ENCODE data around the gene GCK.

GCK gene

DNA sequence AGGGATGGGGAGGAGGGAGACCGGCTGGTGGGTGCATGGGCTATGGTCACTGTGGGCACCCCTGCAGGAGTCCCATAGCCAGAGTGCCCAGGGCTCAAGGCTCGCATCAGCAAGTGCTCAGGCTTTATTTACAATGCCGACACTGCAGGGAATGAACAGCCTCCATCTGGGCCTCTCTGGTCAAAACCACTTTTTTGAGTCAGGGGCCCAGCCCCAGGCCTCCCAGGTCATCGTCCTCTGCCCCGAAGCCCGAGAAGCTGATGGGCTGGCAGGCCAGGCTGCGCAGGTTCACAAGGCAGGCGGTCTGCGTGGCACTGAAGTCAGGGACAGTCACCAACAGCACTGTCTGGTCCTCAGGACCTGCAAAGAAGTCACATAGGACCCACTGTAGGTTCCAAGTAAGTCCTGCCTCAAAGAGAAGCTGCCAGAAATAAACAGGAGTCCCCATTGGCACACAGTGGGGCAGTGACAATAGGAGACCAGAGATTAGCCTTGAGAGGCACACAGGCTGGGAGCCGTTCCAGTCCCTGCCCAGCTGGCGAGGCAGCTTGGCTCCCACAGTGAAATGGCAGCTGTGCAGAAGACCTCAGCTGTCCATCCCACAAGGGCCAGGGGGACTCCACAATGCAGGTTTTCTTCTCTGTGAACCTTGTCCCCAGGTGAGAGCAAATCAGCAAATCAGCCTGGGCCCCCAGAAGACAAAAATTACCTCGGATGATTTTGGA lies 74.5 kb downstream of the GCK start:
- no peak for DNase-seq

DNA sequence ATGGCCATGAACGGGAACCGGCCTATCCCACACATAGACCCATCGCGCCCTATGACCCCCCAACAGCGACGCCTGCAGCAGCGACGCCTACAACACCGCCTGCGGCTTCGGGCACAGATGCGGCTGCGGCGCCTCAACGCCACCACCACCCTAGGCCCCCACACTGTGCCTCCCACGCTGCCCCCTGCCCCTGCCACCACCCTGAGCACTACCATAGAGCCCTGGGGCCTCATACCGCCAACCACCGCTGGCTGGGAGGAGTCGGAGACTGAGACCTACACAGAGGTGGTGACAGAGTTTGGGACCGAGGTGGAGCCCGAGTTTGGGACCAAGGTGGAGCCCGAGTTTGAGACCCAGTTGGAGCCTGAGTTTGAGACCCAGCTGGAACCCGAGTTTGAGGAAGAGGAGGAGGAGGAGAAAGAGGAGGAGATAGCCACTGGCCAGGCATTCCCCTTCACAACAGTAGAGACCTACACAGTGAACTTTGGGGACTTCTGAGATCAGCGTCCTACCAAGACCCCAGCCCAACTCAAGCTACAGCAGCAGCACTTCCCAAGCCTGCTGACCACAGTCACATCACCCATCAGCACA lies 75.4 kb downstream of the GCK start:
- no peak for DNase-seq

DNA sequence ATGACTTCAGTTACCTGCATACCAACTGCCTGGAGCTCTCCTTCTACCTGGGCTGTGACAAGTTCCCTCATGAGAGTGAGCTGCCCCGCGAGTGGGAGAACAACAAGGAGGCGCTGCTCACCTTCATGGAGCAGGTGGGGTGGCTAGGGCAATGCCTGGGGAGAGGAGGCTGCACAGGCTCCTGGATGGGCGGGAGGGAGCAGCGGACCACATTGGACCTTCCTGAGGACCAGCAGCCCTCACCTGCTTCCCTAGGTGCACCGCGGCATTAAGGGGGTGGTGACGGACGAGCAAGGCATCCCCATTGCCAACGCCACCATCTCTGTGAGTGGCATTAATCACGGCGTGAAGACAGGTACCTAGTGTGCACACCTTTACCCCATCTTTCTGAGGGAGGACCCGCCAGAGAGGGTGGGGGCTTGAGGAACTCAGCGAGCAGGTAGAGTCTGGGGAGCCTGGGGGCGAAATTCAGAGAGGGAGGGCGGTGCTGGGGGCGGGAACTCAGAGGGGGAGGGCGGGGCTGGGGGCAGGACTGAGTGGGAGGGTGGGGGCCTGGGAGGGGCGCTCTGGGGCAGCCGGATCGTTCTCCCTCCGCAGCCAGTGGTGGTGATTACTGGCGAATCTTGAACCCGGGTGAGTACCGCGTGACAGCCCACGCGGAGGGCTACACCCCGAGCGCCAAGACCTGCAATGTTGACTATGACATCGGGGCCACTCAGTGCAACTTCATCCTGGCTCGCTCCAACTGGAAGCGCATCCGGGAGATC lies 76.1 kb downstream of the GCK start:
- DNase-seq: no peak

DNA sequence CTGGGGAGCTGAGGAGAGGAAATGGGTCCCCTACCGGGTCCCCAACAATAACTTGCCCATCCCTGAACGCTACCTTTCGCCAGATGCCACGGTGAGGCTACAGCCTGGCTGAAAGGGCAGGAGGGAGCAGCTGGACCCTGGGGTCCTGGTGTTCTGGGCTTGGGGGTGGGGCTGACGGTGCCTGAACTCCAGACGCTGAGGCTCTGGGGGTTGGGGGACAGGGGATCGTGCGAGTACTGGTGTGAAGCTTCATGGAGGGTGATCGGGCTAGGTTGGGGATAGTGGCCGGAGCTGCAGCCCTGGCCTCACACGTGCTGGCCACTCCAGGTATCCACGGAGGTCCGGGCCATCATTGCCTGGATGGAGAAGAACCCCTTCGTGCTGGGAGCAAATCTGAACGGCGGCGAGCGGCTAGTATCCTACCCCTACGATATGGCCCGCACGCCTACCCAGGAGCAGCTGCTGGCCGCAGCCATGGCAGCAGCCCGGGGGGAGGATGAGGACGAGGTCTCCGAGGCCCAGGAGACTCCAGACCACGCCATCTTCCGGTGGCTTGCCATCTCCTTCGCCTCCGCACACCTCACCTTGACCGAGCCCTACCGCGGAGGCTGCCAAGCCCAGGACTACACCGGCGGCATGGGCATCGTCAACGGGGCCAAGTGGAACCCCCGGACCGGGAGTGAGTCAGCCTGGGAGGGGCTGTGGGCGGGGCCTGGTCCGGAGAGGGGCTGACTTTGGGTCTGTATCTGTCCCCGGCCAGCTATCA lies 76.8 kb downstream of the GCK start:
- DNase-seq: no peak

DNA sequence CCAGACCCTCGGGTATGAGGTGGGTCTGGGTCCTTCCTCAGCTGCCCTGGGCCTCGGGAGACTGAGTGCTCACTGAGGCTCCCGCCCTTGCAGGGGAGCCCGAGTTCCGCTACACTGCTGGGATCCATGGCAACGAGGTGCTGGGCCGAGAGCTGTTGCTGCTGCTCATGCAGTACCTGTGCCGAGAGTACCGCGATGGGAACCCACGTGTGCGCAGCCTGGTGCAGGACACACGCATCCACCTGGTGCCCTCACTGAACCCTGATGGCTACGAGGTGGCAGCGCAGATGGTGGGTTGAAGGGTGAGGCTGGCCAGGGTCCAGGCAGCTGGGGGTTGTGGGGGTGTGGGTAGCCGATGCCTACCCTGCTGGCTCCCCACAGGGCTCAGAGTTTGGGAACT lies 77.5 kb downstream of the GCK start:
- DNase-seq: no peak

DNA sequence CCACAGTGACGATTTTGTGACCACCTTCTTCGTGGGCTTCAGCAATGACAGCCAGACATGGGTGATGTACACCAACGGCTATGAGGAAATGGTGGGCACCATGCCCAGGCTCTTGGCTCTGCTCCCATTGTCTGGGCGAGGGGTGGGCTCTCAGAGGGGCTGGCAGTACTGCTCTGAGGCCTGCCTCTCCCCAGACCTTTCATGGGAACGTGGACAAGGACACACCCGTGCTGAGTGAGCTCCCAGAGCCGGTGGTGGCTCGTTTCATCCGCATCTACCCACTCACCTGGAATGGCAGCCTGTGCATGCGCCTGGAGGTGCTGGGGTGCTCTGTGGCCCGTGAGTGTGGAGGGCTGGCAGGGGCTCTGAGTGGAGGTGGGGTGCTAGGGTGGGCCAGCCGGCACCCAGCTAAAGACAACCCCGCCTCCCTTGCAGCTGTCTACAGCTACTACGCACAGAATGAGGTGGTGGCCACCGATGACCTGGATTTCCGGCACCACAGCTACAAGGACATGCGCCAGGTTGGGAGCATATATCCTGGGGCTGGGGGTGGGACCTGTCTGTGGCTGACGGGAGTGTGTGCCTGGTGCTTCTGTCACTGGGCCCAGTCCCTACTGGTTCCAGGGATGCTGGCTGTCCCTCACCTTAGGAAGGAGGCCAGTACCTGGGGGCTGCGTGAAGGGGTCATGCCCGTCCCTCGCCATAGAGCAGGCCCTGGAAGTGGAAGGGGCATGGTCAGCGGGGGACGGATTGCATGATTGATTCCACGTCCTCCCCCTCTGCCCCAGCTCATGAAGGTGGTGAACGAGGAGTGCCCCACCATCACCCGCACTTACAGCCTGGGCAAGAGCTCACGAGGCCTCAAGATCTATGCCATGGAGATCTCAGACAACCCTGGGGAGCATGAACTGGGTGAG lies 78.3 kb downstream of the GCK start:
- DNase-seq: no peak

DNA sequence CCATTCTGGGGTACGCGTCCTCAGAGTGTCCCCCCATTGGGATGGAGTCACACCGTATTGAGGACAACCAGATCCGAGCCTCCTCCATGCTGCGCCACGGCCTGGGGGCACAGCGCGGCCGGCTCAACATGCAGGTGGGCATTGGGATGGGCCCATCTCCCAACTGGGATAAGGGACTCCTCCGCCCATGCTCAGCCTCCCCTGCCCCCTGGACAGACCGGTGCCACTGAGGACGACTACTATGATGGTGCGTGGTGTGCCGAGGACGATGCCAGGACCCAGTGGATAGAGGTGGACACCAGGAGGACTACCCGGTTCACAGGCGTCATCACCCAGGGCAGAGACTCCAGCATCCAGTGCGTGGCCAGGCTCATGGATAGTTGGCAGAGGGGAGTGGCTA lies 79.2 kb downstream of the GCK start:
- DNase-seq: no peak

DNA sequence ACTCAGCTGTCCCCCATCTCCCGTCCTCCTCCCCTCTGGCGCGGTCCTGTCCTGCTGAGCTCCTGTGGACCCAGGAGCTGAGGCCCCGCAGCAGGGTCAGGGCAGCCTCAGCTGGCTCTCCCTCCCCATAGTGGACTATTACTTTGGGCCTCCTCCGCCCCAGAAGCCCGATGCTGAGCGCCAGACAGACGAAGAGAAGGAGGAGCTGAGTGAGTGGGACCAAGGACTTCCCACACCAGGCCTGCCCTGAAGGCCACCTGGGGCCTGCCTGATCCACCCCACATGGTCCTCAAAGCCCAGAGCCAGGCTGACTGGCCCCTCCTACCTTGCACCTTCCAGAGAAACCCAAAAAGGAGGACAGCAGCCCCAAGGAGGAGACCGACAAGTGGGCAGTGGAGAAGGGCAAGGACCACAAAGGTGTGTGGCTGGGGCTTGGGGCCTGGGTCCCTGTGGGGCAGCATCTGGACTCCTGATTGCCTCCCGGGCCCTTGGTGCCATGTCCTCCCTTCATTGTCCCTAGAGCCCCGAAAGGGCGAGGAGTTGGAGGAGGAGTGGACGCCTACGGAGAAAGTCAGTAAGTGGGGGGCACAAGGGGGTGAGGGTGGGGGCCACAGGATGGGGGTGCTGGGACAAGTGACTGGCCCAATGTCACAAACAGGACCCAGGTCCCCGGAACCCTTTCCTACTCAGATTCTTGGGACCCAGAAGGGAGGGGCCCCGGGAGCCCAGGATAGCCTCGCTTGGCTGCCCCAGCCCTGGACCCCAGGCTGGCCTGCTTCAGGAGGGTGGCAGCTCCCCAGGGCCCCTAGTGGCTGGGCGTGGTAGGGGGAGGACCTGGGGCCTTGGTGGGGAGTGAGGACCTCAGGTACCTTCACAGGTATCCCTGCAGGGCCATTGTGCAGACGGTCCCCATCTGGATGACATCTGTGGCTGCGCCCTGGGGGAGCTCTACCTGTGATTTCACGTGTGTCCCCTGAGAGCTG lies 80.2 kb downstream of the GCK start:
- DNase-seq: no peak

DNA sequence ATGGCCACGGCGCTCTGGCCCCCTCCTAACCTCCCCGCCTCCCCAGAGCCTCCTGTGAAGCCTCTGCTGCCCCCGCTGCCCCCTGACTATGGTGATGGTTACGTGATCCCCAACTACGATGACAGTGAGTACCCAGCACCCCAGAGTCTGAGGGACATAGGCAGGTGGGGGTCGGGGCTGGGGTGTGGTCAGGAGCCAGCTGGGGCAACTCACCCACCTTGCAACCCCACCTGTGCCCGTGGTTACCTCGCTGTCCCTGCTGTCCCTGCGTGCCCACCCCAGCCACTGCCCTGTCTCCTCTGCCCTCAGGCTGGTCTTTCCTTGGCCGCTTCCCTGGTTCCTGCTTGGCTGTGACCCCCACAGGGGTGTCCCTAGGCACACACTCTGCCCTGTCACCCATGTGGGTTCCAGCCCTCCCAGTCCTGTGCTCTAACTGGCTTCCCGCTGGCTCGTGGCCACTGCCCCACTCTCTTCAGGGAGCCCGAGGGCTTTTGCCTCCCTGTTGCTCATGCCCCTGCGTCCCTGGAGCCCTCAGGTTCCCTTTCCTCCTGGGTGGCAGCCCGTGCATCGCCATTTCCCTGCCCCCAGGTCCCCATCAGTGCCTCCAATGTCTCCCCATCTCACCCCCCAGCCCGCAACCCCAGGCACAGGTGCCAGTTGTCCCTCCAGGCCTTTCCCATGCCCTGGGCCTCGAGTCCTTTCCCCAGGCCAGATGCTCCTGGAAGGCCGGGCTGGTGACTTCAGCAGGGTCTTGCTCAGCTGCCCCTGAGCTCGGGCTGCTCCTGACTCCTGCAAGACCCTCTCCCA lies 81.1 kb downstream of the GCK start:
- DNase-seq: no peak

DNA sequence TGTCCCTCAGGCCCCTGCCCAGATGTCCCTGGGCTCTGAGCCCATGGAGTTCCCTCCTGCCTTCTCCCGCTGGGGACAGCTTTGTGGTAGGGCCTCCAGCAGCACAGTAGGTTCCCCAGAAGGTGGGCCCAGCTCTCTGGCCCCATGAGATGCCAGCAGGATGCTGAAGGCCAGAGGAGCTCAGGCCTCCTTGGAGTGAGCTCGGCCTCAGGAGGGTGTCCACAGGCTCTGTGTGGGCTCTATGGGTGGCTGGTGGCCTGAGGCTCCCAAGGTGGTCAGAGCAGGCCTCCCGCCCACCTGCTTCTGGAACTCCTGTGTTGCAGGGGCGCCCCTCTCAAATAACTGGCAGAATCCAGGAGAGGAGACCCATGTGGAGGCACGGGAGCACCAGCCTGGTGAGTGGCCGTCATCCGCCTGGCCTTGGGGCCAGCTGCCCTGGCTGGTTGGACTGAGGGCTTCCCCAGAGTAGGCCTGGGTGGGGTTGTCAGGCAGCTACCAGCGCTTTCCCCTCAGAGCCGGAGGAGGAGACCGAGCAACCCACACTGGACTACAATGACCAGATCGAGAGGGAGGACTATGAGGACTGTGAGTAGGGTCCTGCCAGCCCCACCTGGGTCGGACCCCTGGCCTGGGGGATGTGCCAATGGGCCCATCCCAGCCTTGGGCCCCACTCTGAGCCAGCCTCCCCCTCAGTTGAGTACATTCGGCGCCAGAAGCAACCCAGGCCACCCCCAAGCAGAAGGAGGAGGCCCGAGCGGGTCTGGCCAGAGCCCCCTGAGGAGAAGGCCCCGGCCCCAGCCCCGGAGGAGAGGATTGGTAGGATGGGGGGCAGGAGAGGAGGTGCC lies 81.9 kb downstream of the GCK start:
- no peak for DNase-seq

DNA sequence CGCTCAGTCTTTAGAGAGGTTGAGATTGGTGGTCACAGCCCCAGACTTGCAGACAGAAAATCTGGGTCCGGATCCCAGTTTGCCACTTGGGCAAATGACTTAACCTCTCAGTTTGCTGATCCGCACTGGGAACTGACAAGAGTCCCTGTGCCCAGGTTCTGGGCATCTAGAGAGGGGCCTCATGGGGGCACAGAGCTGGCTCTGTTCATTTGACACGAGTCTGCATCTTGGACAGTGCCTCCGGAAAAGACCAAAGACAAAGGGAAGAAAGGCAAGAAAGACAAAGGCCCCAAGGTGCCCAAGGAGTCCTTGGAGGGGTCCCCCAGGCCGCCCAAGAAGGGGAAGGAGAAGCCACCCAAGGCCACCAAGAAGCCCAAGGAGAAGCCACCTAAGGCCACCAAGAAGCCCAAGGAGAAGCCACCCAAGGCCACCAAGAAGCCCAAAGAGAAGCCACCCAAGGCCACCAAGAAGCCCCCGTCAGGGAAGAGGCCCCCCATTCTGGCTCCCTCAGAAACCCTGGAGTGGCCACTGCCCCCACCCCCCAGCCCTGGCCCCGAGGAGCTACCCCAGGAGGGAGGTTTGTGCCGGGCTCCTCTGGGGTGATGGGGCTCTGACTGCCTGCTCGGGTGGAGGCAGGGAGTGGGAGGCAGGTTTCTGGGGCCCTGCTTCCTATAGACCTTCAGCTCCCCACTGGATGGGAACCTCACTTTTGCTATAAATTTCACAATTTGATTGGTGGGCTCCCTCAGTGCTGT lies 82.8 kb downstream of the GCK start:
- no peak for DNase-seq

DNA sequence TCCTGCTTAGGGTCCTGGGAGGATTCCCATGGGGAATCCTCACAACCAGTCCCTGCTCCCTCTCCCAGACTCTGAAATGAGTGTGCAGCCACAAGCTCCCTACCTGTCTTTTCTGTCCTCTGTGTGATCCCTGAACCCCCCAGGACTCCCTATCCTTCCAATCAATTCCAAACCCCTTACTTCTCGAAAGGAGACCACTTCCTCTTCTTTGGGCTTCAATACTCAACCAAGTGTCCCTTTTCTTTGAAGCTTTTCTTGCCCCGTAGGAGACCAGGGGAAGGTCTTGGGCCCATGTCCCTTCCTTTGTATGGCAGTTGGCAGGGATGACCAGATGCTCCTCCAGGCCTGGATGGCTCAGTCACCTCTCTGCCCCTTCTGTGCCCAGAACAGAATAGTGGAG lies 83.4 kb downstream of the GCK start:
- DNase-seq: no peak

DNA sequence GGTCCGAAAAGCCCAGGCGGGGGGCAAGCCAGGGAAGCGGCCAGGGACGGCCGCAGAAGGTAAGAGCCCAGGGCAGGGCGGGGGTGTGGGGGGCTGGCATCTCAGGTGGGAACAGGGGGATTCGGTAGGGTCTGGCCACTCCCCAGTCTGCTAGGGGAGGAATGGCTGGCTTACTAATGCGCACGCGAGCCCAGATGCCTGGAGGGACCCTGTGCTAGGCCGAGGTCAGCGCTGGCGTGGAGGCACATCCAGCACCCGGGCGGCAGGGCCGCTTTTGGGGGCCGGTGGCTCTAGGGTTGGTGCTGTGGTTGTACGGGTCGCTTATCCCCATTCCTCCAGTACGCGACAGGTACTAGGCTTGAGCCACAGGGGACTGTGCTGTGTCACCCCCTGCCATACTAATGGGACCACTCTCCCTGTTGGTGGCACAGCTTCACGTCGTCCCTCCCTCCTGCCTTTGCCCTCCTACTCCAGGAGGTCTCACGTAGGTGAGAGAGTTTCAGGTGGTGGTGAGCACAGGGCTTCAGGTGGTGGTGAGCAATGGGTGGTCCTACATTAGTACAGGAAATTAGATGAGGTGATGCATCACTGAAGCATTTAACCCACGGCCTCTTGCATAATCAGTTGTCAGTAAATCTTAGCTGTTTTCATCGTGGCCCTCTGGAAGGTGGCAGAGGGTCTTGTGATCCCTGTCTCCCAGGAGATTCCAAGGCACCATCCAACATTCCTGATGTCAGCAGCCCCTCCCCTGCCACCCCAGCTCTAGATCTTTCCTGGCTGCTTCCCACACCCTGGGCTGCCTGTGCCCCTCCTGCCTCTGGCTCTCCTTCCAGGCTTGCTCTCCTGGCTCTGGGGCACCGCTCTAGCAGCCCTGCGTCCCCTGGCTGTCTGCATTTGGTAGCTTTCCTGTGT lies 84.1 kb downstream of the GCK start:
- DNase-seq: no peak

DNA sequence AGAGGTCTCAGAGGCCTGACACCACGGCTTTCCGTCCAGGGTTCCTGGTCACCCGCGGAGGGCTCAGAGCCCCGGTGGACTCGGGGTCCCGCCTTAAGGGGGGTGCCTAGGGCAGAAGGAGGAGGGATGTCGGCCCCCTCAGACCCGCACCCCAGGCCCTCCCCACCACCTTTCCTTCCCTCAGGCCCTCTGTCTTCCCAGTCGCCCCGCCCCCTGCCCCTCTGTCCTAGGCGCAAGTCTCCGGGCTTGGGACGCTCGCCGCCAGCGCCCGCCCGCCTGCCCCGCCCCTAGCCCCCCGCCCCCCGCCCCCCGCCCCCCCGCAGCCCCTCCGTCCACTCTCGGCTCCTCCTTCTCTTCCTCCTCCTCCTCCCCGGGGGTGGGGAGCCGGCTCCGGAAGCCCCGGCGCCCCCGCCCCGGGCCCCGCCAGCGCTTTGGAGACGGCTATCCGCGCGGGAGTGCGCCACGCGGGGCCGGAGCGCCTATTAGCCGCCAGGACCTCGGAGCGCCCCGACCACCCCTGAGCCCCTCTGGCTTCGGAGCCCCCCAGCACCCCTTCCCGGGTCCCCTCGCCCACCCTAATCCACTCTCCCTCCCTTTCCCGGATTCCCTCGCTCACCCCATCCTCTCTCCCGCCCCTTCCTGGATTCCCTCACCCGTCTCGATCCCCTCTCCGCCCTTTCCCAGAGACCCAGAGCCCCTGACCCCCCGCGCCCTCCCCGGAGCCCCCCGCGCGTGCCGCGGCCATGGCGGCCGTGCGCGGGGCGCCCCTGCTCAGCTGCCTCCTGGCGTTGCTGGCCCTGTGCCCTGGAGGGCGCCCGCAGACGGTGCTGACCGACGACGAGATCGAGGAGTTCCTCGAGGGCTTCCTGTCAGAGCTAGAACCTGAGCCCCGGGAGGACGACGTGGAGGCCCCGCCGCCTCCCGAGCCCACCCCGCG lies 85.0 kb downstream of the GCK start, which contains the start of gene AEBP1:
Gene AEBP1, plus strand, starts transcription at position 423 of the 937 bp plus-strand sequence. Its CDS starts 321 bp downstream, at position 744.
- no peak for DNase-seq

DNA sequence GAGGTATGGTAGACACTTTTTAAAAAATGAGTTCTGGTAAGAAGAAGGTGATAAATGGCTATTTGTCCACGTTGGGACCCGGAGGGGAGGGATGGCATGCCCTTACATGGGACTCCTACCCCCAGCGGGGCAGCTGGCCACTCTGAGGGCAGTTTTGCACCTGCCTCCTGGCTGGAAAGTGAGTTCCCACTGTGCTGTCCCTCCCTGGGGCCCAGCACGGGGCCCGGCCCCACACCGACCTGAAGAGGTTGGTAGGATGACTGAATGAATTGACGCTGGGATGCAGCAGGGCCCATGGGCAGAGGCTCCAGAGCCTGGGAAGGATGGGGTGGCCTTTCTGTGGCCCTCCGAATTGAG lies 85.7 kb downstream of the GCK start:
- no peak for DNase-seq
